Measurements from ENCODE around the gene SMC4.

- TF ChIP-seq CTCF (conservative IDR thresholded peaks at IDR 0.05), result no peak
- no peak for TF ChIP-seq ZFX (IDR thresholded peaks at IDR 0.05)
Measured at GRCh38 chr3:160394009-160394392, 5.4 kb upstream of the SMC4 start.

Measured in C4-2B (cell line).